Colonic mucosa (tissue), 4 donors: ENCODE measurements around the gene STAT4. TPM values are rescaled to one million over a fixed set of nuclear protein-coding genes. Genes with fewer than 3 reads are reported as not detected.
A peak's percentile ranks its signal among the peaks of the same experiment; 100 is the strongest.

Experiments
- DNase-seq: peaks from one replicate; pipeline ENCODE4 v3.0.0-alpha.2; 2020
- H3K27ac ChIP-seq: fragments of 200-600 bp; one replicate; pipeline ENCODE4 v1.8.0; 2021
- H3K27me3 ChIP-seq: fragments of 200-600 bp; one replicate; pipeline ENCODE4 v1.8.0; 2021
- H3K36me3 ChIP-seq: fragments of 200-600 bp; one replicate; pipeline ENCODE4 v1.8.0; 2021
- H3K4me1 ChIP-seq: fragments of 200-600 bp; one replicate; pipeline ENCODE4 v1.8.0; 2021; ENCODE audit warnings: mild to moderate bottlenecking
- H3K4me3 ChIP-seq: fragments of 200-600 bp; one replicate; pipeline ENCODE4 v1.8.0; 2021
- H3K9ac ChIP-seq, 2 donors: one replicate each; pipeline ENCODE4 v1.7.0; 2013; ENCODE audit warnings: control low read depth in 2 of 2, low read depth in 2 of 2, low read length in 2 of 2
- H3K9me3 ChIP-seq: fragments of 200-600 bp; one replicate; pipeline ENCODE4 v1.8.0; 2021
- CTCF ChIP-seq: fragments of 200-600 bp; IDR thresholded peaks from one replicate; pipeline ENCODE4 v1.8.0; 2022; ENCODE audit warnings: antibody characterized with exemption, mild to moderate bottlenecking
- intact Hi-C: fragments of 100-400 bp; cut with DNase I; formaldehyde crosslinking; loops from one replicate; pipeline ENCODE4 v1.14.1; 2022
- total RNA-seq, 2 donors: library from RNA; stranded (reverse); fragmentation: NEBNext Ultra II Directional in 1 of 2; extraction: Animal tissue kit (Norgen Biotek cat#: 25700) in 1 of 2; gene quantifications; one replicate each; pipeline ENCODE4 v1.2.1, GENCODE V29; 2021
- donor health status: healthy.
- donor health status: DM: no; HTN: no; CAD: no.
- donor health status: DM: no; HTN: no; CAD: no.

The STAT4 gene
- total RNA-seq, 2 donors from 2014 or later = 2.0 to 2.1 TPM

GRCh38 chr2:191013932-191014652 is 136.7 kb downstream of the STAT4 start, which contains the start of gene STAT1:
TSS of gene STAT1 (minus strand) at chr2:191014171. CDS start at chr2:191010003, 4,168 bp downstream.
- H3K4me1 ChIP-seq = peaks cover 3% of the 10 kb centered on the region
- H3K9ac ChIP-seq = peak within 1 kb of the TSS; percentile 80 to 97
- intact Hi-C loops = no loop called here
- TF ChIP-seq CTCF = no peak
- H3K9me3 ChIP-seq = no peaks in the 10 kb centered on the region
- H3K36me3 ChIP-seq = peaks cover 6% of the 10 kb centered on the region
- H3K4me3 ChIP-seq = peak within 1 kb of the TSS; percentile 85
- DNase-seq = peak; percentile 93
- no peaks in the 10 kb centered on the region for H3K27me3 ChIP-seq
- peak within 1 kb of the TSS; percentile 95 for H3K27ac ChIP-seq

- peaks cover 6% of the 10 kb centered on the region for H3K36me3 ChIP-seq
- H3K4me3 ChIP-seq = peak overlapping the region; percentile 85
- no peak for DNase-seq
- intact Hi-C loops = no loop called here
- H3K4me1 ChIP-seq = peaks cover 3% of the 10 kb centered on the region
- H3K9ac ChIP-seq = peak overlapping the region; percentile 80 to 97
- H3K27me3 ChIP-seq = no peaks in the 10 kb centered on the region
- TF ChIP-seq CTCF = no peak
- no peaks in the 10 kb centered on the region for H3K9me3 ChIP-seq
- H3K27ac ChIP-seq = peak overlapping the region; percentile 95
Measured at GRCh38 chr2:191013682-191013931, 137.2 kb downstream of the STAT4 start.

- no peaks in the 10 kb centered on the region for H3K27me3 ChIP-seq
- H3K27ac ChIP-seq = peak overlapping the region; percentile 95
- peaks cover 3% of the 10 kb centered on the region for H3K4me1 ChIP-seq
- intact Hi-C loops = no loop called here
- no peaks in the 10 kb centered on the region for H3K9me3 ChIP-seq
- DNase-seq = no peak
- no peak for TF ChIP-seq CTCF
- H3K36me3 ChIP-seq = peaks cover 10% of the 10 kb centered on the region
- H3K9ac ChIP-seq = peak overlapping the region; percentile 80 to 97
- peak overlapping the region; percentile 85 for H3K4me3 ChIP-seq
Measured at GRCh38 chr2:191012845-191013681, 137.7 kb downstream of the STAT4 start.

- peak overlapping the region; percentile 85 for H3K4me3 ChIP-seq
Measured at GRCh38 chr2:191012346-191012745, 138.4 kb downstream of the STAT4 start.

More at GRCh38 chr2:191012346-191012745, 138.4 kb downstream of the STAT4 start:
- H3K27me3 ChIP-seq = no peaks in the 10 kb centered on the region
- H3K4me1 ChIP-seq = peaks cover 3% of the 10 kb centered on the region
- DNase-seq = no peak
- H3K9ac ChIP-seq = no peak overlapping the region
- no peaks in the 10 kb centered on the region for H3K9me3 ChIP-seq
- H3K27ac ChIP-seq = no peak overlapping the region
- intact Hi-C loops = no loop called here
- peaks cover 16% of the 10 kb centered on the region for H3K36me3 ChIP-seq
- no peak for TF ChIP-seq CTCF
